Neural progenitor cell (in vitro differentiated cells): ENCODE data around the gene SLC4A11. TPM values are rescaled to one million over a fixed set of nuclear protein-coding genes. Genes with fewer than 3 reads are reported as not detected.

Source experiments
- DNase-seq: peaks from one replicate; pipeline ENCODE4 v3.0.0-alpha.2; 2016; ENCODE audit warnings: low spot score
- H2AFZ ChIP-seq: fragments of 200-600 bp; sonication (generic); replicated peaks from 2 replicates; pipeline ENCODE4 v1.6.1; 2016; ENCODE audit warnings: antibody characterized with exemption
- H3F3A ChIP-seq: fragments of 200-600 bp; sonication (generic); 2 replicates; pipeline ENCODE4 v1.6.1; 2016; ENCODE audit warnings: antibody characterized with exemption, low read depth
- H3K27ac ChIP-seq: fragments of 200-600 bp; sonication (generic); 2 replicates; pipeline ENCODE4 v1.5.1; 2016; ENCODE audit warnings: mild to moderate bottlenecking
- H3K27me3 ChIP-seq: fragments of 200-600 bp; sonication (generic); 2 replicates; pipeline ENCODE4 v1.6.1; 2016; ENCODE audit warnings: mild to moderate bottlenecking, moderate library complexity
- H3K36me3 ChIP-seq: fragments of 200-600 bp; sonication (generic); 2 replicates; pipeline ENCODE4 v1.5.1; 2016
- H3K4me1 ChIP-seq: fragments of 200-600 bp; sonication (generic); 2 replicates; pipeline ENCODE4 v1.6.1; 2016; ENCODE audit warnings: mixed run types
- H3K4me2 ChIP-seq: fragments of 200-600 bp; sonication (generic); 2 replicates; pipeline ENCODE4 v1.6.1; 2016
- H3K4me3 ChIP-seq: fragments of 200-600 bp; sonication (generic); 2 replicates; pipeline ENCODE4 v1.5.1; 2016
- H3K79me2 ChIP-seq: fragments of 200-600 bp; sonication (generic); 2 replicates; pipeline ENCODE4 v1.6.1; 2016; ENCODE audit warnings: low read depth
- H3K9ac ChIP-seq: fragments of 200-600 bp; sonication (generic); 2 replicates; pipeline ENCODE4 v1.6.1; 2016
- H3K9me3 ChIP-seq: fragments of 200-600 bp; sonication (generic); 2 replicates; pipeline ENCODE4 v1.5.1; 2016; ENCODE audit warnings: low read depth
- H4K20me1 ChIP-seq: fragments of 200-600 bp; sonication (generic); 2 replicates; pipeline ENCODE4 v1.6.1; 2016; ENCODE audit warnings: low read depth
- H3K27ac Mint-ChIP-seq: 3 replicates; pipeline ENCODE4 v1.8.0; 2021; ENCODE audit warnings: mixed read lengths
- H3K27me3 Mint-ChIP-seq: 2 replicates; pipeline ENCODE4 v1.8.0; 2022; ENCODE audit warnings: low read depth, mild to moderate bottlenecking, inconsistent platforms, moderate library complexity, mixed read lengths; ENCODE audit not compliant: insufficient read depth
- H3K36me3 Mint-ChIP-seq: 3 replicates; pipeline ENCODE4 v1.8.0; 2021; ENCODE audit warnings: mixed read lengths
- H3K4me1 Mint-ChIP-seq: 3 replicates; pipeline ENCODE4 v1.8.0; 2021; ENCODE audit warnings: mixed read lengths
- H3K4me3 Mint-ChIP-seq: 3 replicates; pipeline ENCODE4 v1.8.0; 2021; ENCODE audit warnings: mild to moderate bottlenecking, moderate library complexity, mixed read lengths
- H3K9me3 Mint-ChIP-seq: 3 replicates; pipeline ENCODE4 v1.8.0; 2020; ENCODE audit warnings: mixed read lengths
- CTCF ChIP-seq: fragments of 200-600 bp; sonication (generic); IDR thresholded peaks from 2 replicates; pipeline ENCODE4 v1.5.1; 2017; ENCODE audit warnings: antibody characterized with exemption, mild to moderate bottlenecking
- EZH2 ChIP-seq: fragments of 200-600 bp; sonication (generic); IDR thresholded peaks from 2 replicates; pipeline ENCODE4 v1.6.1; 2017; ENCODE audit warnings: antibody characterized with exemption, mild to moderate bottlenecking, moderate library complexity
- EZH2phosphoT487 ChIP-seq: fragments of 200-600 bp; sonication (generic); IDR thresholded peaks from 2 replicates; pipeline ENCODE4 v1.6.1; 2017; ENCODE audit warnings: antibody characterized with exemption
- total RNA-seq: library from RNA; depleted of rRNA; stranded (reverse); fragments of >200 nt; gene quantifications from 2 replicates; pipeline ENCODE4 v1.2.3, GENCODE V29; 2015; ENCODE audit warnings: low replicate concordance

Gene SLC4A11
- total RNA-seq, 1 donor from 2014 or later, result 0.95 TPM

- Histone ChIP-seq H4K20me1 (peaks cover 18% of the 10 kb centered on the region), H3K79me2 (no peaks in the 10 kb centered on the region), H3K9ac (no peak overlapping the region), H3K36me3 (no peaks in the 10 kb centered on the region), H3K4me1 (peaks cover 4% of the 10 kb centered on the region), H3K27ac (no peak overlapping the region), H3K9me3 (no peaks in the 10 kb centered on the region), H3K4me2 (no peak overlapping the region), H3K4me3 (no peak overlapping the region), H3F3A (peaks cover 13% of the 10 kb centered on the region), H2AFZ (no peak overlapping the region), H3K27me3 (peaks cover 50% of the 10 kb centered on the region)
- Mint-ChIP-seq H3K36me3 (peaks cover 2% of the 10 kb centered on the region), H3K27ac (no peak overlapping the region), H3K27me3 (peaks cover 44% of the 10 kb centered on the region), H3K4me3 (no peak overlapping the region), H3K9me3 (no peaks in the 10 kb centered on the region), H3K4me1 (peaks cover 5% of the 10 kb centered on the region)
- TF ChIP-seq EZH2phosphoT487 (no peak), CTCF (no peak), EZH2 (no peak)
- no peak for DNase-seq
Observed at GRCh38 chr20:3246682-3247081, 7.7 kb upstream of the SLC4A11 start.

GRCh38 chr20:3245711-3246110, 6.7 kb upstream of the SLC4A11 start:
- H4K20me1 ChIP-seq, result peaks cover 17% of the 10 kb centered on the region
- no peak overlapping the region for H3K4me3 Mint-ChIP-seq
- H3K27ac ChIP-seq, result no peak overlapping the region
- peaks cover 2% of the 10 kb centered on the region for H3K36me3 Mint-ChIP-seq
- H3K27ac Mint-ChIP-seq, result no peak overlapping the region
- no peak overlapping the region for H2AFZ ChIP-seq
- no peak overlapping the region for H3K4me2 ChIP-seq
- TF ChIP-seq EZH2phosphoT487 (no peak), CTCF (no peak), EZH2 (no peak)
- H3K4me3 ChIP-seq, result no peak overlapping the region
- no peaks in the 10 kb centered on the region for H3K9me3 Mint-ChIP-seq
- H3F3A ChIP-seq, result peaks cover 13% of the 10 kb centered on the region
- H3K27me3 ChIP-seq, result peaks cover 60% of the 10 kb centered on the region
- no peaks in the 10 kb centered on the region for H3K9me3 ChIP-seq
- H3K9ac ChIP-seq, result no peak overlapping the region
- DNase-seq, result no peak
- peaks cover 10% of the 10 kb centered on the region for H3K4me1 Mint-ChIP-seq
- H3K36me3 ChIP-seq, result no peaks in the 10 kb centered on the region
- no peaks in the 10 kb centered on the region for H3K79me2 ChIP-seq
- H3K4me1 ChIP-seq, result peaks cover 4% of the 10 kb centered on the region
- H3K27me3 Mint-ChIP-seq, result peaks cover 54% of the 10 kb centered on the region

- Histone ChIP-seq H3K4me2 (no peak overlapping the region), H3K9me3 (no peaks in the 10 kb centered on the region), H3K27me3 (peaks cover 61% of the 10 kb centered on the region), H2AFZ (no peak overlapping the region), H3K4me1 (peaks cover 6% of the 10 kb centered on the region), H3K9ac (no peak overlapping the region), H3K36me3 (no peaks in the 10 kb centered on the region), H4K20me1 (peaks cover 12% of the 10 kb centered on the region), H3K27ac (no peak overlapping the region), H3F3A (peaks cover 13% of the 10 kb centered on the region), H3K79me2 (no peaks in the 10 kb centered on the region), H3K4me3 (no peak overlapping the region)
- no peak for DNase-seq
- H3K4me1 Mint-ChIP-seq, result peaks cover 10% of the 10 kb centered on the region
- TF ChIP-seq CTCF, result no peak
- no peak for TF ChIP-seq EZH2
- TF ChIP-seq EZH2phosphoT487, result no peak
- H3K27ac Mint-ChIP-seq, result no peak overlapping the region
- peaks cover 54% of the 10 kb centered on the region for H3K27me3 Mint-ChIP-seq
- H3K4me3 Mint-ChIP-seq, result no peak overlapping the region
- no peaks in the 10 kb centered on the region for H3K36me3 Mint-ChIP-seq
- H3K9me3 Mint-ChIP-seq, result no peaks in the 10 kb centered on the region
Observed at GRCh38 chr20:3245156-3245555, 6.2 kb upstream of the SLC4A11 start.
